Stimulated activated CD4-positive, alpha-beta T cell treated with anti-CD3 and anti-CD28 coated beads, Interleukin-12 subunit alpha, Interleukin-12 subunit beta, amount 100 ng/mL, for 4 hours (primary cell): ENCODE results near the gene MAST3.

Experiments
- DNase-seq: peaks from one replicate; pipeline ENCODE4 v3.0.0-alpha.2; 2020

Gene MAST3

DNA sequence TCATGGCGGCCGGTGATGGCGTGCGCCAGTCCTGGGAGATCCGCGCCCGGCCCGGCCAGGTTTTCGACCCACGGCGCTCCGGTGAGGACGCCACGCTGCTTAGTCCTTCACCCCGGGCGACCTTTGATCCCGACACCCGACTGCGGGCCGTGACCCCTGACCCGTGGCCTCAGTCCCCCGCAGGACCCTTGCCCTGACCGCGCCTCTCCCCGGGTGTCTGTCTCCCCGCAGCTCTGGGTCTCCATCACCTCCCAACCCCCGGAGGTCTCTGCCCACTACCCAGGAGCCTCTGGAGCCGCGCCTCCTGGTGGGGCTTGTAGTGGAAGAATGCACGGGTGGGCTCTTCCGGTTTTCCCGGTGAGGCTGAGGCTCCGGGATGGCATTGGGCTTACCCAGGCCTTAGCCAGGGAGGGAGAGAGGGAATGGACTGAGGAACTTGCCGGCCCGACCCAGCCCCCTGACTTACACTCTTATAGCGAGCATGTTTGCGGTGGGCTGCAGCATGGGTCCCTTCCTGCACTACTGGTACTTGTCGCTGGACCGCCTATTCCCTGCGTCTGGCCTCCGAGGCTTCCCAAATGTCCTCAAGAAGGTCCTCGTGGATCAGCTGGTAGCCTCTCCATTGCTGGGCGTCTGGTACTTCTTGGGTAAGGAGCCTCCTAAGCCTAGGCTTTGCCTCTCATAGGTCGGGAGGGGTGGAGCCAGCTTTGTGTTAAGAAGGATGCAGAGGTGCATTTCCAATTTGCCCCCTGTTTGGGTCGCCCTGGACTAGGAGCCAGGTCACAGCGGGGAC lies 96.0 kb downstream of the MAST3 start:
- no peak for DNase-seq

DNA sequence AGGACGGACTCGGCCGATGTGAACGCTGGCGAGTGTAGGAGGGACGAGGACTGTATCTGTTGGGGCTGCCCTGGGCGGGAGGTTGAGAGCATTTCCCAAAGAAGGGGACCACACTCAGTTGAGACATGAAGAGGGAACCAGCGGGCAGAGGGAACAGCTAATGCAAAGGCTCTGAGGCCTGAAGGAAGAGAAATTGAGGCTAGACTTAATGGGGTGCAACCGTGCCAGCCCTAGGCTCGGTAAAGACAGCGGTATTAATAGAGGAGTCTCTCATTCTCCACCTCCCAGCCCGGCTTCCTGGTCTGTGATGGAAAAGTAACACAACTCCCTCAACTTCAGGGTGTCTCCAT lies 96.6 kb downstream of the MAST3 start:
- no peak for DNase-seq

DNA sequence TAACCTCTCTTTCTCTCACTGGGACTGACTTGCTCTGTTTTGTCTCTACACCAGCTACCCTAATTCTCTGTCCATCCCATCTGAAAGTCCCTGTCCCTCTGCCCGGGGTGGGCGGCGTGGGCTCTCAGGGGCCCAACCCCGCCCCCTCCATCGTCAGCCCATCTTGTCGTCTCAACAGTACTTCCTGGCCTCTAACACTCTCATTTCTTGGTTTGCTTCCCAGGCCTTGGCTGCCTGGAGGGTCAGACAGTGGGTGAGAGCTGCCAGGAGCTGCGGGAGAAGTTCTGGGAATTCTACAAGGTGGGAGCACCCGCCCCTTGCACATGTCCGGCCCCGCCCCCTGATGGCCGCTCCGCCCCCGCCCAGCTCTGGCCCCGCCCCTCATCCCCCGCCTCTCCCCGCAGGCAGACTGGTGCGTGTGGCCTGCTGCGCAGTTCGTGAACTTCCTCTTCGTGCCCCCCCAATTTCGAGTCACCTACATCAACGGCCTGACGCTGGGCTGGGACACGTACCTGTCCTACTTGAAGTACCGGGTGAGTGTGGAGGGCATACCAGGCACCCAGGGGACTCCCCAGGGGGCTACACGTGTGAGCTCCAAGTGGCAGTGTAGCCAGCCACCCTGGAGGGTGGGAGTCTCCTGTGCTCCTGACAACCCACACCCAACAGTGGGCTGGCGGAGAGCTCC lies 97.1 kb downstream of the MAST3 start:
- DNase-seq, result peak; percentile 38

DNA sequence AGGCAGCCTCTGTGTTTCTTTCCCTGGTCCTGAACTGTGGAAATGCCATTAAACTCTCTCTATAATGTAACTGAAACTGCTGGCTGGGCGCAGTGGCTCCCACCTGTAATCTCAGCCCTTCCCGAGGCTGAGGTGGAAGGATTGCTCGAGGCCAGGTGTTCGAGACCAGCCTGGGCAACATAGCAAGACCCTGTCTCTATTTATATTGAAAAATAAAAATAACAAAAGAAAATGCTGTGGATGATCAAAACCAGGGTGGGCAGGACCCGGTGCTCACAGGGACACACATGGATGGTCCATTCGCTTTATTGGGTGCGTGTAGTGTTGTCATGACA lies 98.9 kb downstream of the MAST3 start:
- DNase-seq, result no peak

DNA sequence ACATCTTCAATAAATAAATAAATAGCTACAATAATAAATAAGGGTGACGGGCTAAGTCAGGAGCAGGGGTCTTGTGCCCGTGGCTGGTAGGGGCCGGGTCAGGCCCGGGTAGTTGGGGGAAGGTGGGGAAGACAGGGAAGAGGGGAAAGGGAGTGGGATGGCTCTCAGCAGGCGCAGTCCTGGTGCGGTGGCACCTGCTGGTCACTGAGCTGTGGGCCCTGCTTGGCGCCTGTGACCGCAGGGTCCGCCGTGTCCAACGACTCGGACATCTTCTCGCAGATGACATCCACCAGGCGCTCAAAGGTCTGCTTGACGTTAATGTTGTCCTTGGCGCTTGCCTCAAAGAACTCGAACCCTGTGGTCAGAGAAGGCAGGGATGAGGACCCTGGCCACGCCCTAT lies 99.7 kb downstream of the MAST3 start:
- no peak for DNase-seq

DNA sequence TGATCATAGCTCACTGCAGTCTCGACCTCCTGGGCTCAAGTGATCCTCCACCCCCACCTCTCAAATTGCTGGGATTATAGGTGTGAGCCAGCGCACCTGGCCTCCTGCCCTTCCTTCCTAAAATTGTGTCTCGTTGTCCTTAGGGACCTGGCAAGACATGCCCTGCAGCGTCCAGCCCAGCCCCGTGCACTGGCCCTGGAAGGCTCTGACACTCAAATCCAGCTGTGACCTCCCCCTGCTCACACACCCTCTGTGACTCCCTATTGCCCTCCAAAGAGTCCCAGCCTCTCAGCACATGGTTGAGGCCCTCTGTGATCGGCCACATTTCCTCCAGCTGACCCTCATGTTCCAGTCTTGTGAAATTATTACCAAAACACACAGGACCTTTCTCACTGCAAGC lies 100.4 kb downstream of the MAST3 start:
- no peak for DNase-seq

DNA sequence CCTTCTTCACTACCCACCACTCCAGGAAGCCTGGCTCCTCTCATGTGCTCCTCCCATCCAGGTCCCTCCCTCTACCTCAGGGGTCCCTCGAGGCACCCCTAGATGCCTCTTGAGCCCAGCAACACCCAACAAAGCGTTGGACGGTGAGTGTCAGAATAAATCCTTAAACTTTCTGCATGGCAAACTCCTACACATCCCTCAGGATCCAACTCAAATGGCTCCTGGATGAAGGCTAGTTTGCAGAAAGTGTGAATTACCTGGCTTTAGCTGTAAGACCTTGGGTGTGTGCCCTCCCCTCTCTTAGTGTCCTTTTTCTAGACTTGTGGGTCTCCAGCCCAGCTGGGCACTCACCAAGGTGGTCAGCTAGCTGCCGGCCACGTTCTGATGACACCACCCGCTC lies 100.8 kb downstream of the MAST3 start:
- DNase-seq, result no peak
